H9 (cell line): ENCODE measurements around the gene NKAIN2. TPM values are rescaled to one million over a fixed set of nuclear protein-coding genes. Genes with fewer than 3 reads are reported as not detected.

Experiments used
- DNase-seq: peaks from one replicate; pipeline ENCODE4 v3.0.0-alpha.2; 2017
- H2AFZ ChIP-seq: one replicate; pipeline ENCODE4 v1.6.1; 2013; ENCODE audit warnings: mild to moderate bottlenecking, low read length, control low read depth, moderate library complexity
- H2AK5ac ChIP-seq: 2 replicates; pipeline ENCODE4 v1.6.1; 2013; ENCODE audit warnings: low read length, control low read depth, mixed read lengths; ENCODE audit not compliant: insufficient read length
- H2BK120ac ChIP-seq: one replicate; pipeline ENCODE4 v1.6.1; 2013; ENCODE audit warnings: low read depth, mild to moderate bottlenecking, low read length, control low read depth, inconsistent platforms; ENCODE audit not compliant: poor library complexity, severe bottlenecking
- H2BK12ac ChIP-seq: 2 replicates; pipeline ENCODE4 v1.6.1; 2013; ENCODE audit warnings: low read length, control low read depth, mixed read lengths, low read depth; ENCODE audit not compliant: insufficient read length
- H2BK15ac ChIP-seq: 2 replicates; pipeline ENCODE4 v1.6.1; 2013; ENCODE audit warnings: low read depth, low read length, control low read depth
- H2BK20ac ChIP-seq: one replicate; pipeline ENCODE4 v1.6.1; 2013; ENCODE audit warnings: low read depth, mild to moderate bottlenecking, low read length, control low read depth, inconsistent platforms; ENCODE audit not compliant: poor library complexity, severe bottlenecking
- H2BK5ac ChIP-seq: 2 replicates; pipeline ENCODE4 v1.6.1; 2013; ENCODE audit warnings: low read length, control low read depth, mixed read lengths; ENCODE audit not compliant: insufficient read length
- H3K14ac ChIP-seq: 2 replicates; pipeline ENCODE4 v1.6.1; 2013; ENCODE audit warnings: low read length, control low read depth; ENCODE audit not compliant: insufficient read depth
- H3K18ac ChIP-seq: 2 replicates; pipeline ENCODE4 v1.6.1; 2013; ENCODE audit warnings: low read depth, mild to moderate bottlenecking, mixed read lengths, low read length, control low read depth; ENCODE audit not compliant: insufficient read length
- H3K23ac ChIP-seq: 2 replicates; pipeline ENCODE4 v1.6.1; 2013; ENCODE audit warnings: low read length, control low read depth, mixed read lengths, low read depth; ENCODE audit not compliant: insufficient read length
- H3K23me2 ChIP-seq: 2 replicates; pipeline ENCODE4 v1.6.1; 2013; ENCODE audit warnings: low read depth, mild to moderate bottlenecking, mixed read lengths, low read length, control low read depth; ENCODE audit not compliant: insufficient read length, poor library complexity, severe bottlenecking
- H3K27ac ChIP-seq: 2 replicates; pipeline ENCODE4 v1.5.1; 2013; ENCODE audit warnings: low read length, control low read depth, mixed read lengths, low read depth; ENCODE audit not compliant: insufficient read length
- H3K27me3 ChIP-seq: 2 replicates; pipeline ENCODE4 v1.6.1; 2013; ENCODE audit warnings: low read length, control low read depth, inconsistent platforms; ENCODE audit not compliant: insufficient read depth
- H3K4ac ChIP-seq: 2 replicates; pipeline ENCODE4 v1.6.1; 2013; ENCODE audit warnings: low read depth, mild to moderate bottlenecking, control low read depth, inconsistent platforms, low read length, moderate library complexity
- H3K4me1 ChIP-seq: 2 replicates; pipeline ENCODE4 v1.6.1; 2013; ENCODE audit warnings: low read length, control low read depth, inconsistent platforms; ENCODE audit not compliant: insufficient read depth
- H3K4me2 ChIP-seq: 2 replicates; pipeline ENCODE4 v1.6.1; 2013; ENCODE audit warnings: low read length, control low read depth, mixed read lengths; ENCODE audit not compliant: insufficient read length, insufficient read depth
- H3K56ac ChIP-seq: 2 replicates; pipeline ENCODE4 v1.6.1; 2013; ENCODE audit warnings: low read depth, mild to moderate bottlenecking, mixed read lengths, low read length, control low read depth; ENCODE audit not compliant: insufficient read length
- H3K79me1 ChIP-seq: 2 replicates; pipeline ENCODE4 v1.6.1; 2013; ENCODE audit warnings: low read depth, mild to moderate bottlenecking, moderate library complexity, low read length, control low read depth, inconsistent platforms; ENCODE audit not compliant: insufficient read depth, poor library complexity, severe bottlenecking
- H3K79me2 ChIP-seq: 2 replicates; pipeline ENCODE4 v1.6.1; 2013; ENCODE audit warnings: low read length, control low read depth, inconsistent platforms; ENCODE audit not compliant: insufficient read depth
- H3K9ac ChIP-seq: 2 replicates; pipeline ENCODE4 v1.6.1; 2013; ENCODE audit warnings: low read length, control low read depth, mixed read lengths; ENCODE audit not compliant: insufficient read length; ENCODE audit errors: extremely low read depth
- H3K9me3 ChIP-seq: one replicate; pipeline ENCODE4 v1.6.1; 2013; ENCODE audit warnings: low read depth, low read length, inconsistent platforms; ENCODE audit not compliant: control insufficient read depth
- H3T11ph ChIP-seq: one replicate; pipeline ENCODE4 v1.6.1; 2013; ENCODE audit warnings: mild to moderate bottlenecking, low read length, control low read depth, inconsistent platforms
- H4K20me1 ChIP-seq: one replicate; pipeline ENCODE4 v1.6.1; 2013; ENCODE audit not compliant: control insufficient read depth, insufficient read length, insufficient read depth
- H4K5ac ChIP-seq: 2 replicates; pipeline ENCODE4 v1.6.1; 2013; ENCODE audit warnings: low read depth, mild to moderate bottlenecking, mixed read lengths, low read length, control low read depth; ENCODE audit not compliant: insufficient read length
- H4K8ac ChIP-seq: replicated peaks from 2 replicates; pipeline ENCODE4 v1.6.1; 2013; ENCODE audit warnings: low read length, control low read depth, mixed read lengths, low read depth; ENCODE audit not compliant: insufficient read length
- H4K91ac ChIP-seq: 2 replicates; pipeline ENCODE4 v1.6.1; 2013; ENCODE audit warnings: low read depth, mild to moderate bottlenecking, moderate library complexity, mixed read lengths, low read length, control low read depth; ENCODE audit not compliant: insufficient read length
- H3K27ac Mint-ChIP-seq, 3 experiments: 2 replicates in 2 of 3; 3 replicates in 1 of 3; pipeline ENCODE4 v1.8.0; 2020 to 2021; ENCODE audit warnings: mixed read lengths in 3 of 3, mild to moderate bottlenecking in 1 of 3, moderate library complexity in 1 of 3
- H3K27me3 Mint-ChIP-seq: 2 replicates; pipeline ENCODE4 v1.8.0; 2021; ENCODE audit warnings: low read depth, mild to moderate bottlenecking, moderate library complexity, mixed read lengths
- H3K36me3 Mint-ChIP-seq, 3 experiments: 2 replicates in 2 of 3; 3 replicates in 1 of 3; pipeline ENCODE4 v1.8.0; 2020 to 2021; ENCODE audit warnings: low read depth in 3 of 3, mixed read lengths in 3 of 3; ENCODE audit not compliant: insufficient read depth in 1 of 3
- H3K4me1 Mint-ChIP-seq, 2 experiments: 2 replicates each; pipeline ENCODE4 v1.8.0; 2020; ENCODE audit warnings: mixed read lengths in 2 of 2
- H3K4me3 Mint-ChIP-seq, 2 experiments: 2 replicates in 1 of 2; 3 replicates in 1 of 2; pipeline ENCODE4 v1.8.0; 2020 to 2021; ENCODE audit warnings: mild to moderate bottlenecking in 2 of 2, mixed read lengths in 2 of 2, moderate library complexity in 1 of 2
- H3K9me3 Mint-ChIP-seq, 2 experiments: 2 replicates in 1 of 2; 3 replicates in 1 of 2; pipeline ENCODE4 v1.8.0; 2020; ENCODE audit warnings: mild to moderate bottlenecking in 2 of 2, mixed read lengths in 2 of 2, moderate library complexity in 1 of 2
- CTCF ChIP-seq: fragments of 200-600 bp; sonication (generic); conservative IDR thresholded peaks from 3 replicates; pipeline ENCODE4 v1.8.0; 2021; ENCODE audit warnings: antibody characterized with exemption, mild to moderate bottlenecking
- WGBS: extraction: QIAGEN DNeasy Blood & Tissue Kit; methylation state at CpG from one replicate; pipeline ENCODE4 v1.1.7; 2013; ENCODE audit warnings: missing lambda C conversion rate, low lambda C conversion rate, mixed read lengths; ENCODE audit not compliant: insufficient read length; ENCODE audit errors: extremely low coverage; 5-methylcytosine and 5-hydroxymethylcytosine counted together
- total RNA-seq: library from RNA; stranded (reverse); gene quantifications from 2 replicates; pipeline ENCODE4 v1.2.1, GENCODE V29; 2021

NKAIN2 gene
- total RNA-seq, 1 experiment from 2014 or later, result 0.17 TPM

GRCh38 chr6:124355146-124355545, 551.5 kb downstream of the NKAIN2 start:
- H2BK120ac ChIP-seq, result no peak overlapping the region
- no peak overlapping the region for H2BK15ac ChIP-seq
- H3K9me3 ChIP-seq, result no peaks in the 10 kb centered on the region
- no peak overlapping the region for H3K27ac Mint-ChIP-seq
- H3K27me3 Mint-ChIP-seq, result no peaks in the 10 kb centered on the region
- H3K14ac ChIP-seq, result no peak overlapping the region
- no peaks in the 10 kb centered on the region; a peak in 1 of 5 replicates for H3K9me3 Mint-ChIP-seq
- H3K79me1 ChIP-seq, result no peaks in the 10 kb centered on the region
- no peak overlapping the region for H2BK12ac ChIP-seq
- peaks cover 0 to 1% (median 0%) of the 10 kb centered on the region in 3 experiments; a peak in 2 of 7 replicates for H3K36me3 Mint-ChIP-seq
- no peaks in the 10 kb centered on the region for H3K23me2 ChIP-seq
- H3K27ac ChIP-seq, result no peak overlapping the region
- H3K4me2 ChIP-seq, result no peak overlapping the region
- no peak overlapping the region for H3K56ac ChIP-seq
- no peaks in the 10 kb centered on the region for H3K4me1 ChIP-seq
- H2AK5ac ChIP-seq, result no peak overlapping the region
- WGBS, result no CpG with 5 or more reads among the region's 4 CpGs
- H3K23ac ChIP-seq, result no peak overlapping the region
- no peaks in the 10 kb centered on the region for H3K27me3 ChIP-seq
- no peaks in the 10 kb centered on the region for H4K20me1 ChIP-seq
- H3K18ac ChIP-seq, result no peak overlapping the region
- H3T11ph ChIP-seq, result no peak overlapping the region
- H3K4ac ChIP-seq, result no peak overlapping the region
- TF ChIP-seq CTCF, result no peak
- H3K79me2 ChIP-seq, result no peaks in the 10 kb centered on the region
- H4K5ac ChIP-seq, result no peak overlapping the region
- no peak overlapping the region for H2AFZ ChIP-seq
- H4K91ac ChIP-seq, result no peak overlapping the region
- no peak overlapping the region for H3K9ac ChIP-seq
- no peak overlapping the region for H2BK20ac ChIP-seq
- H3K4me3 Mint-ChIP-seq, result no peak overlapping the region
- no peak overlapping the region for H4K8ac ChIP-seq
- DNase-seq, result no peak
- no peaks in the 10 kb centered on the region; a peak in 2 of 4 replicates for H3K4me1 Mint-ChIP-seq
- H2BK5ac ChIP-seq, result no peak overlapping the region
